ENCODE measurements around the gene CAPN15.

DNA sequence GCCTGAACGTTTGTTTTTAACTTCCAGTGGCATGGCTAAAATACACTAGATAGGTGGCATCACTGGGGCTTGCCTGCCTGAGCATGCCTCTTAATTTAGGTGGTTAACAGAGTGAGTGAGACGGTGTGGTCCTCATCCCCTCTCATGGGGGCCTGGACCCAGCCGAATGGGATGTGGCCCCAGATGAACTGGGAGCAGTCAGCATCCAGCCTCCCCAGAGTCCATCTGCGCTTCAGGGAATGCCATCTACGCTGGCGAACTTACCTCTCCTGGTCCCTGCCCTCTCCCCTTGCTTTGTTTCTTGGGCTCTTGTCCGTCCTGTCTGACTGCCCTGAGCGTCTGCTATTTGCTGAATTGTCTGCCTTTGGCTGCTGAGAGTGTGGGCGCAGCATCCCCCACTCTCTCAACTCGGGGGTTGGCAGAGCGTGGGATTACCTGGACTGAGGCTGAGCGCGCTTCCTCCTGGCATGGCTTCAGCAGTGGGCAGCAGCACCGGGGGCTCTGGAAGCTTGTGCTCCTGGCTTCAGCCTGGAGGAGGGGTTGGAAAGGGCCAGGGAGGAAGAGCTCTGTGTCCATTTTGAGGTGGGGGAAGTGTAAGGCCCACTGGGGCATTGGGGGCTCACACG, 64.5 kb downstream of the CAPN15 start:
- TF ChIP-seq CTCF (IDR thresholded peaks at IDR 0.05; ENCODE audit: insufficient read depth, low read length) (no peak), POLR2AphosphoS5 (IDR thresholded peaks at IDR 0.05; ENCODE audit: low read depth) (no peak), REST (IDR thresholded peaks at IDR 0.05; ENCODE audit: insufficient replicate concordance, low read depth) (no peak), SPI1 (IDR thresholded peaks at IDR 0.05; ENCODE audit: borderline replicate concordance, low read depth) (no peak), GABPA (IDR thresholded peaks at IDR 0.05; ENCODE audit: low read depth) (no peak)

All from HL-60 (cell line).